Right hindlimb (tissue), 1 donor: Measurements from ENCODE around the gene POLRMT.

ENCODE experiments used
- DNase-seq: peaks from one replicate; pipeline ENCODE4 v3.0.0-alpha.2; 2018

POLRMT gene

DNA sequence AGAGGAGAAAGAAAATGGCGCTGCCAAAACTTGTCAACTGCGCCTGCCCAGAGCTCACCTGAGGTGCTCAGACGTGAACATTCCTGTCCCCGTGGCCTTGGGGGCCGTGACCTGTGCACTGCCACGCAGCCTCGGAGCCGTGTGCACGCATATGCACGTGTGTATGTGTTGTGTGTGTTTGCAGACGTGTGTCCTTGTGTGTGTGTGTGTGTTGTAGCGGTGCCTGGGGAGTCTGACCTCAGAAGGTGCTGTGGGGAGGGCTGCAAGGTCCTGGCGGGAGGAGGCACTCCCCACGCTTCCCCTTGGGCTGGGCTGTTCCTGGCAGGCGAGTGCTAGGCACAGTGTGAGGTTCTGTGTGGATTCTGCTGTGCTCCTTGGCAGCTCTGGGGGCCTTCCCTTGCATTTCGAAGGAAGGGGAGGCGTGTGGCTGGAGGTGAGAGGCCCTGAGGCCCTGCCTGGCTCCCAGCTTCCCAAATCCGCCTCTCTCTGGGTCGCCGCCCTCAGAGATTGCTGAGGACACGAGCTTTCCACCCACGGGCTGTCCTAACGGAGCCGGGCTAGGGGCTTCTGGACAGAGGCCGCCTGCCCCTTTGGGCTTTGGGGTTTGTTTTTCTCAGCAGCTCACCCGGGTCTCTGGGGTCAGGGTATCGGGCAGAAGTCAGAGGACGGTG lies 56.4 kb downstream of the POLRMT start:
- peak; percentile 15 for DNase-seq

DNA sequence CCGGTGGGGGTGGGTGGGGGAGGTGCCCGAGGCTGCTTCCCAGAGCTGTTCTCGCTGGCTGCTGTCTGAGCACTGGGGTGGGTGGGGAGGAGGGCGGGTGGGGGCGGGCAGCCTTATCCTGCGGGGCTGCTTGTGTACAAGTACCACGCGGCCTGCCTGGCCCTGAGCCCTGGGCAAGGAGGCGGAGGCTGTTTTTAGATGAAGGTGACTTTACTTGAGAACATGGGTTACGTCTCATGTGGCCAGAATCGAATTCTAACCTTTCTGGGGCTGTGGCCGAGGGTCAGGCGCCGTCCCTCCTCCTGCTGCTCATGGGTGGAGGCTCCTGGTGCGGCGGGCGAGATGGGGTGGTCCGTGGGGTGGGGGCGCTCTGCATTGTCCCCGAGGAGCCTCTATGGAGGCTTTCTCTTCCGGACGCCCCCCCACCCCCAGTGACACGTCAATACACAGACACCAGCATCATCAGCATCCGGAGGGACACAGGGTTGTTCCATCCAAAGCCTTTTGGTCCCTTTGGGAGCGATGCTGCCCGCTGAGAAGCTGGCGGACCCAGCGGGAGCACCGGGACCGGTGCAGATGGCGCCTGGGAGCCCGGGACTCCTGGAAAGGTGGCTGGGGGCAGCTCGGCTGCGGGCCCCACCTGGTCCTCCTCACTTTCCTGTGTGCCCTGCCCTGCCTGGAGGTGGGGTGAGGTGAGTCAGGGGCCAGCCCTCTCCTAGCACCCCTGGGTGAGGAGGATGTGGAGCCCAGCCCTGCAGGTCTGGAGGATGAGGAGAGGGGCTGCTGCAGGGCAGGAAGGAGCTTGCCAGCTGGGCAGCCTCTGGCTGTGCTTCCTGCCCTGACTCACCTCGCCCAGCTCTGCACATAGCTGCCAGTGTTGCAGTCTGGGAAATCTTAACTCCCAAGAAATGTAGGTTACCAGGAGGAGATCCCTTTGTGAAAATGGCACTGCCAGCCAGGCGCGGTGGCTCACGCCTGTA lies 57.5 kb downstream of the POLRMT start:
- DNase-seq, result peak; percentile 57

DNA sequence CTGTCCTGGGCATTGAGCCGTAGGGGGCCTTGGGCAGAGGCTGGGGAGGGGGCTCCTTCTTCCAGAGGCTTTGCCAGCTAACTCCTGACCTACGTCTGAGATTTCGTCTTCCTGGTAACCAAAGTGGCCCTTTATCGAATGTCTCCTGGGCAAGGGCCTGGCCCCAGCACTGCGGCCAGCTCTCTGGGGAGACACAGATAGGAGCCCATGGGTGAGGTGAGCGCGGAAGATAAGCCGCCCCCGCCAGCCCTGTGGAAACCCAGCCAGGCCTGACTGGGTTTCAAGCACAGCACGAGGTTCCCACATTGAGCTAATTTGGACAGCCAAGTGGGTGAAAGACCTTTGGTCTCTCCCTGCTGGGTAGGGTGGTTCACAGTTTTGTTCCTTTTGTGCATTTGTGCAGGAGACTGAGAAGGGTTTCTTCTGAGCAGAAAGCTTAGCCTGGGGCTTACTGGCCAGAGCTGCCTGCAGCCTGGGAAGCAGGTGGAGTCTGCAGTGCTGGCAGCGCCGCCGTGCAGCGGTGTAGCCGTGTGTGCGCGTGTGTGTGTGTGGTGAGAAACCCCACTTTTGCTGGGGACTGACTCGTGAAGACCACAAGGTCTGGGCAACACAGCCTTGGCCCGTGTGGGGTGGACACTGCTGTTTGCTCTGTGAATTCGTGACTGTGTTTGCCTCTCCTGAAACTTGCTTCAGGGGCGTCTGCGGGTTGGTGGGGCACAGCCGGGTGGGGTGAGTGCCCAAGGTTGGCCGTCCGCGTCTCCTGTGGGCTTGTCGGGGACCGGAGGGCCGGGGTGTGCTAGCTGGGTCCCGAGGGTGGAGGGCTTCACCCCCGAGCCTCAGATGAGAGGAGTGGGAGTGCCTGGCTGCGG lies 58.4 kb downstream of the POLRMT start:
- peak; percentile 37 for DNase-seq

DNA sequence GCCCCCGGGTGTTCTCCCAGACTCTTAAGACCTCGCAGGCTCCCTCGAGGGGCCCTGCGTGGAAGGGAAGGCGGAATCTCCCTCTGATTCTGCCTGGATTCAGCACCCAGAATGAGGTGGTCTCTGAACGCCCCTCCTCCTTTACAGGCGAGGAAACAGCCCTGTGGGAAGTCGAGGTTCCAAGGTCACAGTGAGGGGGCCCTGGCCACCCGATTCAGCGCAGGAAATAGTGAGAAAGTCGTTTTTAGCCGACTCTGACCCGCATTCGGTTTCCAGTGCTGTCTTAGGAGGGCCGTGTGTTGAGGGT lies 59.9 kb downstream of the POLRMT start:
- DNase-seq, result peak; percentile 22

DNA sequence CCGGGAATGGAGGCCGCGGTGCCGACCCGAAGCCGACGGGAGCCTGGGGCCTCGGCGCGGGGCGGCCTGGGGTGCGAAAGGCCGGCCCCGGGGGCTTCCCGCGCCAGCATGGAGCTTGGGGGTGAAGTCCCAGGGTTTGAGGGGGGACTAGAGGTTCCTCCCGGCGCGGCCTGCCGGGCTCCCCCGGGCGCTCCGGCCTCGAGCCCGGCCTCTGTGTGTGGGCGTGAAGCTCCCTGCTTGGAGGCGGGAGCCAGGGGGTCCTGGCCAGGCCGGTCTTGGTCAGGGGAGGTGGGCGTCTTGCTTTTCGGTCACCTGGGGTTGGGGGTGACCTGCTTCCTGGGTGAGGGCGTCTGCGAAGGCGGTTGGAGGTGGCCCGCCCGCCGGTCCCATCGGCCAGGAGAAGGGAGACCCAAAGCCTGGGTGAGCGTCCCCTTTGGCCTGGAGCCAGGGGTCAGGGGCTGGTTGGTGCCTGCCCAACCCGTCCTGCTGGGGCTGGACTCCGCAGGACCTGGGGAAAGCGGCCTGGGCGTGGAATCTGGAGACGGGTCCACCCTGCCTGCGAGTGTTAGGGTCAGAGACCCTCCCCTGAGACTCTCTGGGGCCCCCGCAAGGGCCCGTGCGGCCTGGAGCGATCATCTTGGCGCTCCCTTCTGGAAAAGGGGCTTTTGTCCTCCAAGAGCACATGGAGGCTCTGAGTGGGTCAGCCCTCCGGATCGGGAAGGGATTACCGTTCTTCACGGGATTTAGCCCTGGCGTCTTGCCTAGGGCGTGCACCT lies 60.4 kb downstream of the POLRMT start:
- peak; percentile 69 for DNase-seq

DNA sequence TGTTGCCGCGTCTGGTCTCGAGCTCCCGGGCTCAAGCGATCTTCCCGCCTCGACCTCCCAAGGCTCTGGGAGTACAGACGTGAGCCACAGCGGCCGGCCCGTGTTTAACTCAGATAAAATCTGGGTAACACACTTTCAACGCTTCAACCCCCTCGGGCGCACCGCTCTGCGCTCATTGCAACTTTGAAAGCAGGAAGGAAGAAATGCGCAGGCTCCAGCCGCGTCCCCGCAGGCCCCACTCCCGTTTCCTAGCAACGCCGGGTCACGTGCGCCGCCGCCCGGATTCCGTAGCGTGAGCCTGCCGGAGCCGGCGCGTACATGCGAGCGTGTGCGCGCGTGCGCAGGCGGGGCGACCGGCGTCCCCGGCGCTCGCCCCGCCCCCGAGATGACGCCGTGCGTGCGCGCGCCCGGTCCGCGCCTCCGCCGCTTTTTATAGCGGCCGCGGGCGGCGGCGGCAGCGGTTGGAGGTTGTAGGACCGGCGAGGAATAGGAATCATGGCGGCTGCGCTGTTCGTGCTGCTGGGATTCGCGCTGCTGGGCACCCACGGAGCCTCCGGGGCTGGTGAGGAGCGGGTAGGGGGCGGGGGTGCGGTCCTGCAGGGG lies 61.1 kb downstream of the POLRMT start, which contains the start of gene BSG:
Gene BSG (plus strand): TSS at position 457 of the 603 bp plus-strand sequence. CDS start 39 bp downstream, at position 496.
- DNase-seq, result peak; percentile 98

DNA sequence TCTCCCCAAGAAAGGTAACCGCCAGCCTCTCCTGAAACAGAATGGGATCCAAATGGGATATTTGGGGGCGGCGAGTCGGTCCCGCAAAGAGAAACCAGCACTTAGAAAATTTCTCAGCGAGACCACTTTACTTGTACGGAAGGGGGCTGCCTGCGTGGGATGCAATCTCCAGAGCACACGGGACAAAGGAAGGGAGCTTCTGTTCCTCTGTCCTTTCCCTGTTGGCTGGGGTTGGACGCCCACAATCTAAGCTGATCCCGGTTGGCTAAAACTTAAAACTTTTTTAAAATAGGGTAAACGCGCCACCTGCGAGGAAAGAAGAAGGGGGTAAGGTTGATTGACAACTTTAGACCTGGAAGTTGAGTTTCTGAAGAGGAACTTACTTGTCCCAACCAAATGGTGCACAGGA lies 61.8 kb downstream of the POLRMT start:
- no peak for DNase-seq

DNA sequence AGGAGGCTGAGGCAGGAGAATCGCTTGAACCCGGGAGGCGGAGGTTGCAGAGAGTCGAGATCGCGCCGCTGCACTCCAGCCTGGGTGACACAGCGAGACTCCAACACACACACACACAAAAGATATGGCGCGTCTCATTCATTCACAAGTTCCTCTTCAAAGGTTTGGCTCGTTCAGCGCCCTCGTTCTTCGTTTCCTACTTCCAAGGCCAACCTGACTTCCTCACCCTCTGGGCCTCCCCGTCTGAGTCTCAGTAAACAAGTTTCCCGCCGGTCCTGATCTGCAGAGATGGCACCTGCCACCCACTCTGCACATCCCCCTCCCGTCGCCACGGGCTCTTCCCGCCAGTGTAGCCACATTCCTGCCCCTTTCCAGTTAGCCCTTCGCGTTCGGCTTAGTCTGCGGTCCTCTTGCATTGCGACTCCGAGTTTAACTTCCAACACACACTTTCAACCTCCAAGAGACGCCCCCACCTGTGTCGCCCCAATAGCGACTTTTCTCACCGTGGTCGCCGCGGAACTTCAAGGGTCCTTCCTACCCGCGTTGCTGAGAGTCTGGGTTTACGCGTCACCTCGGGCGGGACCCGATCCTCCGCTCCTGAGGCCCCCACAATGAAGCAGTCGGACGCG lies 62.3 kb downstream of the POLRMT start:
- DNase-seq, result peak; percentile 13

DNA sequence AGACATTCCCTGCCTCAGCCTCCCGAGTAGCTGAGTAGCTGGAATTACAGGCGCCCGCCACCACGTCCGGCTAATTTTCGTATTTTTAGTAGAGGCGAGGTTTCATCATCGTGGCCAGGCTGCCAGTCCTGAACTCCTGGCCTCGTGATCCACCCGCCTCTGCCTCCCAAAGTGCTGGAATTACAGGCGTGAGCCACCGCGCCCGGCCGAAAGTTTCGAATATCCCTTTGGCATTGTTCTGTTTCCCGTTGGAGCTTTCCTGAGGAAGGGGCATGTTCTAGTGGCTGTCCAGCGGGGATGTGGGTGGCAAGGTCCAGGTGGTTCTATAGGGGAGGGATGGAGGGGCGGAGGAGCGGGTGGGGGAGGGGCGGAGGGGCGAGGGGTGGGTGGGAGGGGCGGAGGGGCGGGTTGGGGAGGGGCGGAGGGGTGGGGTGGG lies 63.1 kb downstream of the POLRMT start:
- peak; percentile 24 for DNase-seq

DNA sequence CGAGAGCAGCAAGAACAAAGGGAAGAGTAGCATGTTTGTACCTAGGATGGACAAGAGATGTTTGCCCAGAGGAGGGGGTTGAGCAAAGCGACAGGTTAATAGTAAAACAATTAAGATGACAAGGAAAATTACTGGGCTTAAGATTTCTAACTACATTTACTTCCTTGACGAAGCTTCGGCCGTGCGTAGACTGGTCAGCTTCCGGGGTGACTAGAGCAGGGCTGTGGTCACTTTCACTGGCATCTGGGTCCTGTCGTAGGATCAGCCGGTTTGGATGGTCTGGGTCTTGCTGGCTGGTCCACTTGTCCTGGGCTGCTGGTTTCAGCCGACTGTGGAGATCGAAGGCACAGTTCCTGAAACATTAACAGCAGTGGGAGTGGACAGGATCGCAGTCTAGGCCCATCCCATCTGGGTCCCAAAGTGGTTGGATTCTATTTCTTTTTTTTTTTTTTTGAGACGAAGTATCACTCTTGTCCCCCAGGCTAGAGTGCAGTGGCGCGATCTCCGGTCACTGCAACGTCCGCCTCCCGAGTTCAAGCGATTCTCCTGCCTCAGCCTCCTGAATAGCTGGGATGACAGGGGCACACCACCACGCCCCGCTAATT lies 65.9 kb downstream of the POLRMT start:
- DNase-seq, result peak; percentile 8
